GM12873 (cell line): Measurements from ENCODE around the gene CLK1.

Experiments used
- CTCF ChIP-seq: IDR thresholded peaks from 2 replicates; pipeline ENCODE4 v1.5.1; 2012; ENCODE audit warnings: low read depth, mild to moderate bottlenecking, moderate library complexity, low read length, control low read depth; ENCODE audit not compliant: insufficient read depth; ENCODE audit errors: missing control alignments

Gene CLK1

GRCh38 chr2:200814276-200814815 lies 50.1 kb downstream of the CLK1 start:
- no peak for TF ChIP-seq CTCF

DNA sequence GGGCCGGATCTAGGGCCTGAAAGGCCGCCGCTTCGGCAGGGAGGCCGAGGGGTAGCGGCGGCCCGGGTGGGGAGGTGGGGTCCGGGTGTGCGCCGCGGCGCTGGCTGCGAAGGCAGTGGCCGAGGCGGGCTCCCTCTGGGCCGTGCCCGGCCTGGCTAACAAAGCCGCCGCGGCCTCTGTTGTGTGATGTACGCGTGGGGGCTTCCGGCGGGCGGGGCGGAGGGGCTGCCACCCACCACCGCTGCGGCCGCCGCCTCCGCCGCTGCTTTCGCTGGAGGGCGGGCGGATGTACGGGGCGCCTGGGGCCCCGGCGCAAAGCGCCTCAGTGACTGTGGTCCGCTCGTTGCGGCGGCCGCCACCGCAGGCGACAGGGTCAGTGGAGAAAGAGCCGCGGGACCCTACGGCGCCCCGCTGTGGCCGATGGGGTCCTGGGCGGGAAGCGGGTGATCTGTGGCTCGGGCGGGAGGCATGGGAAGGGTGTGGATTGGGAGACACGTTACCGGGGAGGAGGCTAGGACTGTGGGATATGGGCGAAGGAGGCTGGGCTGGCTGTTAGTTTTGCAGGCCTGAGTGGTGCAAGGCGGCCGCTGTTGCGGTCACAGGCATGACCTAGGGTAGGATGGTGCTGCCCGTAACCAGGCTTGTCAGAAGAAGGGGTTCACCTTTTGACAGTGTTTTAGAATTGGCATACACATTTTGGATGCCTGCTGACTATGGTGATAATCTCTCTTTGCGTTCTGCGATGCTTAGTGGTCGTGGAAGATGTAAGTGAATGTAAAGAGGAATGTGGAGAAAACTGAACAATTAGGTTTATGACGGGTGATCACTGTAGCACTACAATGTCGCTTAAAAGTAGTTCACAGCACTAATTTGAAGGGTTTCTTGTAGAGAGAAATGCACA lies 52.1 kb downstream of the CLK1 start:
- TF ChIP-seq CTCF, result peak; percentile 58

DNA sequence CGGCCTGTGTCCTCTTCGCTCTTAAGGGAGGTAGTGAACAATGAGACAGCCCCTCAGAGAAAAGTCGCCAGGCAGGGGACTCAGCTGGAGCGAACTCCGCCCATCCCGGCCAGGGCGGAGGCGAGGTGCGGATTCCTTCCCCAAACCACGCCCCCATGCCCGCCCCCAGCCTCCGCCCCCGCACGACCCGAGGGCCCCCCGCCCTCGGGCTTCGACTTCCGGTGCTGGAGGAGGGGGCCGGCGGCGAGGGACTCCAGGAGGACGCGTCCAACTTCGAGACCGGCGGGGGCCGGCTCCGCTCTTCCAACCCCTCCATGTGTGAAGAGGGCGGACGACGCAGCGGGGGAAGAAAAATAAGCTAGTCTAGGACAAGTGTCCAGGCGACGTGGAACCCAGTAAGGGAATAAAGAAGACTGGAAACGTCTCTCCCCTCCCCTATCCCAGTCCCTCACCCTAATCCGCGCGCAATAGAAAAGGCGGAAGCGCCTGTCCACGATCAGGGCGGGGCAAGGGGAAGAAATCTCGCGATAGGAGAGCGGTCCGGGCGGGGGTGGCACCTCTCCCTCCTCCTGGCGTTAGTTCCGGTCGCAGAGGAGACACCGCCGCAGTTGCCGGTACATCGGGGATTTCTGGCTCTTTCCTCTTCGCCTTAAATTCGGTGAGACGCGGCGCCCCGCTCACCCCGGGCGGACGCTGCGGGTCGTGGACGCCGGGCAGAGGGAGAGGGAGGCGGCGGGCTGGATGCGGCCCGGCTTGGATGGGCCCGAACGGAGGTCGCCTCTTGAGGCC lies 52.9 kb downstream of the CLK1 start, which contains the start of gene BZW1:
Gene BZW1, plus strand, starts transcription at position 578 of the 789 bp plus-strand sequence. CDS start 1,308 bp downstream, outside the sequence.
- no peak for TF ChIP-seq CTCF

- no peak for TF ChIP-seq CTCF
These were observed 53.5 kb downstream of the CLK1 start for GRCh38 chr2:200810998-200811332.

DNA sequence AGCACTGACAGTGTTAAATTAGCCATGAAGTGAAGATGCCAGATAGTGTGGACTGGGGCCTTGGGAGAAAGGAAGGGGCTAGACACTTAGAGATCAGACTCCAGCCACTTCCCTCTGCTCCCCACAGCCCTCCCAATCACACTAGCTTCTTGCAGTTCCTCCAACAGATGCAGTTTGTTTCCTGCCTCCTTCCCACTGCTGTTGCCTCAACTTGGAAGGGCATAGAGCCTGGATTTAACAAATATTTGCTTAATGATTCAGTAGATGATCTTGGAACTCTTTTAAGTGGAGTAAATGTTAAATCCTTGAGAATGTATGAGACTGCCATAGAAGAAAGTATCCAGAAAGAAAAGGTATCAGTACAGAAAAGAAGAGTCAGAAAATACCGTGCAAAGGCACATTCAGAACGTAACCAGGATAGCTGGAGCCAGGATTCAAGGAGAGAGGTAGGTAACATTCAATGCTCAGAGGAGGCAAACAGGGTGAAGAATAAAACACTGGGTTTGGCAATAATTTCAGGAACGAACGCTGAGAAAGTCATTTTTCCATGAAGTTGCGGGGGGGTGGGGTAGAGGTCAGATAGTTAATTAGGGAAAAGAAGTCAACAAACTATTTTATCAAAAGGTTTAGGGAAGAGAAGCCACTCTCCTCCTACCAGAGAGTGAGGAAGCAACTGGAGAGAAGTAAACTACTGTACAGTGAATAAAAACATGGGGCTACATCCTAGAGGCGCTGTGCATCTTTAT lies 54.0 kb downstream of the CLK1 start:
- no peak for TF ChIP-seq CTCF

DNA sequence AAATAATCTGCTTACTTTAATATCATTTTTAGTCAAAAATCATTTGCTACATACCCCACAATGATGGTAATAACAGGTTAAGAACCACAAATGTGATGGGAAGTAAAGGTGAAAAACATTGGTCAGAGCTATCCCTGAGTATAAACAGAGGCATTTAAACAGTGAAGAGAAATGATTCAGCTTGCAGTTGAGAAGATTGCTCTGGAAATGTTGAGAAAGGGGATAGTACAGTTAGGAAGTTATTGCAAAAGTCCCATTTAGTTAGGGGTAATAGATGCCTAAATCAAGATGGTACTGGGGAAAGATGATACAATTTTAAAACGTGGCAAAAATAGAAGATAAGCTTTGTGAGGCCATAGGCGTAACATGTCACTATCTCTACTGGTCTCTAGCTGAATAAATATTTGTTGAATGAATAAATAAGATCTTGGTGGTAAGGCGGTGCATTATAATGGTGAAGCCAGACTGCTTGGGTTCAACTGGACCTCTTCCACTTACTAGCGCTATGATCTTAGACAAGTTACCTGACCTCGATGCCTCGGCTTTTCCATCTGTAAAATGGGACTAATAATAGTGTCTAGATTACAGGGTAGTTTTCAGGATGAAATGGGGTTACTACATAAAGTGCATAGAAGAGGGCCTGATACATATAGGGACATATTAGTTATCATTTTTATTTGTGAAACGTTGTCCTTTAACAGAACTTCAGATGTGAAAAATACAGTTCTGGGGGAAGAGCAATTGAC lies 54.8 kb downstream of the CLK1 start:
- TF ChIP-seq CTCF, result no peak
